Fibroblast of the aortic adventitia (primary cell): ENCODE measurements around the gene CTIF. TPM values are rescaled to one million over a fixed set of nuclear protein-coding genes. Genes with fewer than 3 reads are reported as not detected.

Experiments
- DNase-seq: peaks from one replicate; pipeline ENCODE4 v3.0.0-alpha.2; 2010; ENCODE audit warnings: low read depth
- H3K4me3 ChIP-seq: 2 replicates; pipeline ENCODE4 v1.5.1; 2011; ENCODE audit warnings: low read depth, mild to moderate bottlenecking, control low read depth, low read length, moderate library complexity
- CTCF ChIP-seq: IDR thresholded peaks from 2 replicates; pipeline ENCODE4 v1.5.1; 2011; ENCODE audit warnings: mild to moderate bottlenecking, low read length, control low read depth, inconsistent platforms; ENCODE audit not compliant: insufficient read depth
- total RNA-seq: library from RNA; depleted of rRNA; stranded (reverse); fragments of >200 nt; gene quantifications from 2 replicates; pipeline ENCODE4 v1.2.3, GENCODE V29; 2012; ENCODE audit warnings: low replicate concordance

CTIF gene
- total RNA-seq, 1 donor: 29.0 TPM

- TF ChIP-seq CTCF: no peak
- DNase-seq: no peak
- H3K4me3 ChIP-seq: no peak overlapping the region
Observed at GRCh38 chr18:48842259-48843061, 303.6 kb downstream of the CTIF start.

- no peak for TF ChIP-seq CTCF
Observed at GRCh38 chr18:48843162-48843561, 304.3 kb downstream of the CTIF start.

GRCh38 chr18:48843596-48843995, 304.8 kb downstream of the CTIF start:
- no peak for DNase-seq
- TF ChIP-seq CTCF: no peak
- H3K4me3 ChIP-seq: no peak overlapping the region

More at GRCh38 chr18:48843162-48843561, 304.3 kb downstream of the CTIF start:
- H3K4me3 ChIP-seq: no peak overlapping the region
- no peak for DNase-seq

- no peak for DNase-seq
- no peak overlapping the region for H3K4me3 ChIP-seq
- TF ChIP-seq CTCF: no peak
Observed at GRCh38 chr18:48844271-48844670, 305.4 kb downstream of the CTIF start.

DNA sequence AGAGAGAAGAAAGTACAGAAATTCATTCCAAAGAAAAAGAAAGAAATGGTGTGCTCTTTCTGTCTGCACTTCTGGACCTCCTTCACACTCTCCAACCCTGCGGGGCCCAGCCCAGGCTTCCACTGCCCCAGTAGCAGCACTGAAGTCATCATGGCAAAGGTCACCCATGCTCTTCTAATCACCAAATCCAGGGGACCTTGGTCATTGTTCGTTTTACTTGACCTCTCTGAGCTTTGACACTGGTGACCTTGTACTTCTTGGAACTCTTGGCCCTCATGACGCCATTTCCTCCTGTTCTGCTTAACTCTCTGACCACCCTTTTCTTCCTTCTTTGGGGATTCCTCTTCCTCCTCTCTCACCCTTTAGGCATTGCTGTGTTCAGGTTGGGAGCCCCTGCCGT, 306.3 kb downstream of the CTIF start:
- TF ChIP-seq CTCF: no peak
- DNase-seq: no peak
- no peak overlapping the region for H3K4me3 ChIP-seq

GRCh38 chr18:48846423-48846932, 307.6 kb downstream of the CTIF start:
- no peak for DNase-seq
- no peak for TF ChIP-seq CTCF
- no peak overlapping the region for H3K4me3 ChIP-seq
